ENCODE results near the gene OTUD7B.

OTUD7B gene

GRCh38 chr1:149928401-149928724, 82.2 kb downstream of the OTUD7B start:
- DNase-seq (ENCODE audit: insufficient read length, low spot score): no peak
- FAIRE-seq: no peak
- no peak for TF ChIP-seq POLR2A (IDR thresholded peaks at IDR 0.05; ENCODE audit: low read depth, low read length)

GRCh38 chr1:149927563-149928400, 82.7 kb downstream of the OTUD7B start, which contains the start of gene SF3B4:
Gene SF3B4 (minus strand): TSS chr1:149927803. CDS start chr1:149927759, 44 bp downstream.
- TF ChIP-seq POLR2A (IDR thresholded peaks at IDR 0.05; ENCODE audit: low read depth, low read length): peak; percentile 89
- no peak for FAIRE-seq
- peak; percentile 72 for DNase-seq (ENCODE audit: insufficient read length, low spot score)

- DNase-seq (ENCODE audit: insufficient read length, low spot score): no peak
- FAIRE-seq: no peak
- no peak for TF ChIP-seq POLR2A (IDR thresholded peaks at IDR 0.05; ENCODE audit: low read depth, low read length)
Observed at GRCh38 chr1:149927056-149927562, 83.4 kb downstream of the OTUD7B start.

GRCh38 chr1:149926296-149926695, 84.2 kb downstream of the OTUD7B start:
- no peak for TF ChIP-seq POLR2A (IDR thresholded peaks at IDR 0.05; ENCODE audit: low read depth, low read length)
- DNase-seq (ENCODE audit: insufficient read length, low spot score): no peak
- FAIRE-seq: no peak

- FAIRE-seq: no peak
- DNase-seq (ENCODE audit: insufficient read length, low spot score): no peak
- TF ChIP-seq POLR2A (IDR thresholded peaks at IDR 0.05; ENCODE audit: low read depth, low read length): no peak
Observed at GRCh38 chr1:149925751-149926150, 84.8 kb downstream of the OTUD7B start.

GRCh38 chr1:149925345-149925744, 85.2 kb downstream of the OTUD7B start:
- no peak for DNase-seq (ENCODE audit: insufficient read length, low spot score)
- FAIRE-seq: no peak
- TF ChIP-seq POLR2A (IDR thresholded peaks at IDR 0.05; ENCODE audit: low read depth, low read length): no peak

- TF ChIP-seq POLR2A (IDR thresholded peaks at IDR 0.05; ENCODE audit: low read depth, low read length): no peak
- no peak for FAIRE-seq
- no peak for DNase-seq (ENCODE audit: insufficient read length, low spot score)
Observed at GRCh38 chr1:149923626-149924025, 86.9 kb downstream of the OTUD7B start.

GRCh38 chr1:149917571-149918144, 92.9 kb downstream of the OTUD7B start, which contains the start of gene SV2A:
Gene SV2A (minus strand): TSS chr1:149917844. CDS start chr1:149913840, 4,004 bp downstream.
- TF ChIP-seq POLR2A (IDR thresholded peaks at IDR 0.05; ENCODE audit: low read depth, low read length): peak; percentile 72
- FAIRE-seq: no peak
- DNase-seq (ENCODE audit: insufficient read length, low spot score): peak; percentile 85

- no peak for TF ChIP-seq POLR2A (IDR thresholded peaks at IDR 0.05; ENCODE audit: low read depth, low read length)
- DNase-seq (ENCODE audit: insufficient read length, low spot score) (no peak), FAIRE-seq (no peak)
Observed at GRCh38 chr1:149916898-149917252, 93.7 kb downstream of the OTUD7B start.

- no peak for TF ChIP-seq POLR2A (IDR thresholded peaks at IDR 0.05; ENCODE audit: low read depth, low read length)
- DNase-seq (ENCODE audit: insufficient read length, low spot score) (no peak), FAIRE-seq (no peak)
Observed at GRCh38 chr1:149916193-149916897, 94.2 kb downstream of the OTUD7B start.

GRCh38 chr1:149915429-149916192, 94.9 kb downstream of the OTUD7B start:
- no peak for DNase-seq (ENCODE audit: insufficient read length, low spot score)
- no peak for TF ChIP-seq POLR2A (IDR thresholded peaks at IDR 0.05; ENCODE audit: low read depth, low read length)
- FAIRE-seq: no peak

GRCh38 chr1:149914545-149914944, 96.0 kb downstream of the OTUD7B start:
- DNase-seq (ENCODE audit: insufficient read length, low spot score) (no peak), FAIRE-seq (no peak)
- TF ChIP-seq POLR2A (IDR thresholded peaks at IDR 0.05; ENCODE audit: low read depth, low read length): no peak

- DNase-seq (ENCODE audit: insufficient read length, low spot score) (no peak), FAIRE-seq (no peak)
- TF ChIP-seq POLR2A (IDR thresholded peaks at IDR 0.05; ENCODE audit: low read depth, low read length): no peak
Observed at GRCh38 chr1:149906570-149907075, 103.9 kb downstream of the OTUD7B start.

Measured in H54 (cell line).